Activated CD4-positive, alpha-beta T cell treated with anti-CD3 and anti-CD28 coated beads, Interleukin-2, amount 50 U/mL, for 4 hours (primary cell): ENCODE results near the gene ASXL1.

Experiments used
- DNase-seq, 2 experiments: peaks; one replicate each; pipeline ENCODE4 v3.0.0-alpha.2; 2020

ASXL1 gene

DNA sequence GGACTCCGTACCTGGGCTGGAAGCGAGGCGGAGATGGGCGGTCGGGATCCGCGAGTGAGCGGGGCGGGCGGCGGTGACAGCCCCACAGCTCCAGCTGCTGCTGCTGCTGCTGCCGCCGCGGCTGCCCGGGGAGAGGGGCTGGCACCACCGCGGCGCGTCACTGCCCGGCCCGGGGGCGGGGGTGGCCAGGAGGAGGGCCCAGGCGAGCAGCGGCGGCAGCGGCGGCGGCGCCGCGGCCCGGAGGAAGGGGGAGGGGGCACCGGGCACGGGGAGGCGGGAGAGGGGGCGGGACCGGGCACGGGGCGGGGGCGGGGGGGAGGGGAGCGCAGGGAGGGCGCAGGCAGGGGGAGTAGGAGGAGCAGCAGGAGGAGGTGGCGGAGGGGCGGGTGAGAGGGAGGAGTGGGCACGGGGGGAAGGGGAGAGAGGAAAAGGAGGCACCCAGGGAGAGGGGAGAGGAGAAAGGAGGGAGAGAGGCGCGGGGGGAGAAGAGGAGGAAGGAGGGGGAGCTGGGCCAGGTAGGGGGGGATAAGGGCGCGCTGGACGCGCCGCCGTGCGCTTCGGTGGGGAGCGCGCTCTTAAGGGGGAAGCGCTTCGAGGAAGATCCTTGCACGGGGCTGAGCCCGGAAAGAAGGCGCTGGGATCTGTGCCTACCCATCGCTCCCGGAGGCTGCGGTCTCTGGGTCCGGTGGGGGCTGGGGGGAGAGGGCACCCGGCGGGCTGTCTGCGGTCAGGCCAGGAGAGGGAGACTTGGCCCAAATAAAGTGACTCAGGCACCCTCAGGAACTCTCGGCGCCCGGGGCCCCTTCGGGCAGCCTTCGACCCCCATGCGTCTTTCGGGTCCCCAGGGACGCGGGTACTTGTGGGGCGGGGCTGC lies 125.5 kb downstream of the ASXL1 start:
- peak; percentile 43 to 58 for DNase-seq

DNA sequence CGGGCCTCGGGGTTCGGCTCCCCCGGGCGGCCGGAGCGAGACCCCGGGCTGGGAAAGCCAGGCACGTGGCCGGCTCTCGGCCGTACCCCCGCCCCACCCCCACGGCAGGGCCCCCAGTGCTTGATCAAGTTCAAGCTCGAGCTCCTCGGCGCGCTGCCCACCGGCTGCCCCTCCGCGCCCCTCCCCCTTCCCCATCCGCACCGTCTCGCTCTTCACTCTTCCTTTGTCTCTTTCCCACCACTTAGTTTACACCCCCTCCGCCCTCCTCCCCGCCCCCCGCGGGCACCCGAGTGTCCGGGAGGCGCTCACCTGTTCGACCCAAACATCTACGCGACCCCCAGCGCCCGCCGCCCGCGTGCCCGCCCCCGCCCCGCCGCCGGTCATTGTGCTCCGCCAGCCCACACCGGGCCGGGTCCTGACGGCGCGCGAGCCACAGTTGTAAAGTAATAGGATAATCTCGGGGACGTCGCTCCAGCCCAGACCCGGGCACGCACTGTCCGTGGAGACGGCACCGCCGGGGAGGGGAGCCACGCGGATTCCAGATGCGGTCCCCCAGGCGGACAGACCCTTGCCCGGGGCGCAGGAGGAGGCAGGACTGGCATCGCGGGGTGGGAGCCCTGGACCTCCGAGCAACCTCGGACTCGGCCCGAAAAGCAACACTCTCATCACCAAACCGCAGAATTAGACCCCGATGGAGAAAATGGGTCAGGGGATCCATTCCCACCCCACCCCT lies 126.3 kb downstream of the ASXL1 start:
- peak in 1 of 2 experiments; percentile 21 for DNase-seq

DNA sequence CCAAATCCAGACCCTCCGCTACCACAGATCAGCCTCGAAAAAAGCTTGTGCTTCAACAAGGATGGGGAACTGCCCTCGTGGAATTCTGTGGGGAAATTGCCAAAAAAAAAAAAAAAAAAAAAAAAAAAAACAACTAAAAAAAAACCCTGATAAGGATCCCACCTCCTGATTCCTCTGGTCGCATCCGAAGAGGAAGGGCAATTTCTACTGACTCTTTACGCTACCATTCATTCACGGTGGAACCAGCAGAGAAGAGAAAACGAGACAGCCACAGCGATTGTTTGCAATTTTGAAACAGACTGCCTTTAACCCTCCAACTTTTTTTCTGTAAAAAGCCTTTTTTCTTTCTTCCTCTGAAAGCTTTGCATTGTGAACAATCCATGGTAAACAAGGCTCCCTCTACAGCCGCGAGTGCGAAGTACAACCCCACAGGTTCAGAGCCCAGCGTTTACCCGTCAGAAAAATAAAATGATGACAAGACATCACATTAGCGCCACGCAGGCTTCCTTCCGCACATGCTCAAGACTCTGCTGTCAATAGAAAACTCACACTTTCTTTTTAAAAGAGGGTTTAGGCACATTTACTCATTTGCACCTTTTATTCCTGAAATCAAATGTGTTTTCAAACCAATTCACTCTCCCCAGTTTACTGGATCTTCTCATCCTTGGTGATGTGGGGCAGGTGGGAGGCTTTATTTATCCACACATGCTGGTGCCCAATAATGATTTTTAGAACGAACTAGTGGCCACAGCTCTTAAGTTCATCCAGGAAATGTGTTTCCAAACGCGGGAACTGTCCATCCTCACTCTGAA lies 127.0 kb downstream of the ASXL1 start:
- peak; percentile 82 for DNase-seq

DNA sequence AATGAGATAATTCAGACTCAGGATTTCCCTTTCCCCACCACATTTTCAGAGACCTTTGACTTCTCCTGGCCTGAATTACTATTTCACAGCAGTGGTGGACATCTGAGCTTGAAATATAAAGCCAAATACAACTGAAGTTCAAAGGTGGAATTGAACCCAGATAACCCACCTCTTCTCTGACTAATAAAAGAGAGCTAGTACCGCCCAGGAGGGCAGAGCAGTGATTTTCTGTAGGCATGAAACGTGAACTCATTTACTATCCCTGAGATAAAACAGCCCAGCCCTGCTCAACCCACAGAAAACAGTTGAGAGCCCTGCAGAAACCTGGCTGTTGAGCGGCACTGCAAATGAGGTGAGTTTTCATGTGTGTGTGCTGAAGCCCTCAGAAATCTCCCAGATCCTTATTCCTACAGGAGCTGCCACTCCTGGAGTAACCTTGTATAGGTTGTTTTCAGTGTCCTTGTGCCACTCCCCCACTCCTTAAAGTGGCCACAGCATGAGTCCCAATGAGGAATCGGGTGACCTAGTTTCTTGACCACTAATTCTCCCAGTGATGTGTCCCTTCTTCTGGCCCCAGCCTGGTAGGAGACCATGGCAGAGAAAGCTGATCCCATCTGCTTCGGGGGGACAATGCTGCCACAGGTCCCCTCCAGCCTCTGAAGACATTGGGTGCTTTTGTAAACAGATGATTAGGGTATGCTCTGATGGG lies 127.8 kb downstream of the ASXL1 start:
- no peak for DNase-seq

- no peak for DNase-seq
Measured at GRCh38 chr20:32487381-32487780, 129.2 kb downstream of the ASXL1 start.

DNA sequence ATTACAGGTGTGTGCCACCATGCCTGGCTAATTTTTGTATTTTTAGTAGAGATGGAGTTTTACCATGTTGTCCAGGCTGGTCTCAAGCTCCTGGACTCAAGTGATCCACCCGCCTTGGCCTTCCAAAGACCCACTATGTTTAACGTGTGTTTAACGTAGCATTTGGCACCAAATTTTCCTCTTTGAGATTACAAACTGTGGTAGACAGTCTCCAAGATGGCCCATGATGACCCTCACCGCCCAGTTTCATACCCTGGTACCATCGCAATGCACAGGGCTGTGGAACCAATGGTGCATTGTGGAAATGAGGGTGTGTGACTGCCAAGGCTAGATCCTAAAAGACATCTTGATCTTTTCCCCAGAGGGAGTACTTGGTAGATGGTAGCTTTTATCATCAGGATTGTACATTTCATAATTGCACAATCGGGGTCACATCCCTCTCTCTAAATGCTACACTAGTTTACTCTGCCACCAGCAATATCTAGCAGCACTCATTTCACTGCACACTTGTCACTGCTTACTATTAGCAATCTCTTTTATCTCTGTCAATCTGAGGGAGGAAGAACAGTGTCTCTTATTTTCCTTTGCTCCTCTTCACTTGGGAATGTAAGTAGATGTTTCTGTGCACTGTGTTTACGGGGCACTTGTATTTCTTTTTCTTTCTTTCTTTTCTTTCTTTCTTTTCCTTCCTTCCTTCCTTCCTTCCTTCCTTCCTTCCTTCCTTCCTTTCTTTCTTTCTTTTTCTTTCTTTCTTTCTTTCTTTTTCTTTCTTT lies 130.1 kb downstream of the ASXL1 start:
- DNase-seq = no peak
